HCT116 (cell line): ENCODE results near the gene PRKD2.

Source experiments
- CBX3 ChIP-seq: IDR thresholded peaks from 2 replicates; pipeline ENCODE4 v1.6.1; 2012; ENCODE audit warnings: low read depth
- CEBPB ChIP-seq: IDR thresholded peaks from 2 replicates; pipeline ENCODE4 v1.6.1; 2012; ENCODE audit warnings: low read depth
- CTCF ChIP-seq, 3 experiments: fragments of 200-600 bp in 1 of 3; sonication (generic) in 1 of 3; IDR thresholded peaks in 2 of 3; conservative IDR thresholded peaks in 1 of 3; 2 replicates each; pipeline ENCODE4 v1.5.1; 2012 to 2017; ENCODE audit warnings: low read depth in 2 of 3, low read length in 2 of 3, antibody characterized with exemption in 1 of 3, borderline replicate concordance in 1 of 3, control low read depth in 1 of 3, mild to moderate bottlenecking in 1 of 3, mixed read lengths in 1 of 3, mixed run types in 1 of 3, moderate library complexity in 1 of 3; ENCODE audit not compliant: insufficient read depth in 1 of 3
- EZH2 ChIP-seq: fragments of 200-600 bp; sonication (generic); IDR thresholded peaks from 2 replicates; pipeline ENCODE4 v1.6.1; 2017; ENCODE audit warnings: antibody characterized with exemption, mixed run types
- MAX ChIP-seq: IDR thresholded peaks from 2 replicates; pipeline ENCODE4 v1.6.1; 2012
- POLR2A ChIP-seq: IDR thresholded peaks from 2 replicates; pipeline ENCODE4 v1.7.0; 2011; ENCODE audit warnings: borderline replicate concordance; ENCODE audit not compliant: insufficient read depth, insufficient read length; ENCODE audit errors: extremely low read depth
- POLR2AphosphoS5 ChIP-seq: IDR thresholded peaks from 2 replicates; pipeline ENCODE4 v1.6.1; 2011; ENCODE audit warnings: mild to moderate bottlenecking, low read depth, low read length, moderate library complexity
- RAD21 ChIP-seq: IDR thresholded peaks from 2 replicates; pipeline ENCODE4 v1.6.1; 2012; ENCODE audit warnings: low read depth, mild to moderate bottlenecking
- YY1 ChIP-seq: IDR thresholded peaks from 2 replicates; pipeline ENCODE4 v1.6.1; 2011; ENCODE audit warnings: low read length, low read depth, moderate library complexity, mild to moderate bottlenecking; ENCODE audit not compliant: insufficient replicate concordance; ENCODE audit errors: extremely low read depth

- TF ChIP-seq CEBPB (no peak), CTCF (IDR thresholded peaks at IDR 0.05 in 2 of 3, conservative IDR thresholded peaks at IDR 0.05 in 1 of 3; ENCODE audit: borderline replicate concordance in 1 of 3, insufficient read depth in 1 of 3, low read depth in 2 of 3, low read length in 2 of 3) (no peak), RAD21 (no peak), CBX3 (no peak), EZH2 (no peak), POLR2A (no peak), POLR2AphosphoS5 (no peak), YY1 (no peak), MAX (no peak)
Observed at GRCh38 chr19:46762245-46762890, 45.5 kb upstream of the PRKD2 start.
